ENCODE results near the gene RHBDD1. TPM values are rescaled to one million over a fixed set of nuclear protein-coding genes. Genes with fewer than 3 reads are reported as not detected.

The RHBDD1 gene
- total RNA-seq, 1 donor from 2014 or later = 21.9 TPM

DNA sequence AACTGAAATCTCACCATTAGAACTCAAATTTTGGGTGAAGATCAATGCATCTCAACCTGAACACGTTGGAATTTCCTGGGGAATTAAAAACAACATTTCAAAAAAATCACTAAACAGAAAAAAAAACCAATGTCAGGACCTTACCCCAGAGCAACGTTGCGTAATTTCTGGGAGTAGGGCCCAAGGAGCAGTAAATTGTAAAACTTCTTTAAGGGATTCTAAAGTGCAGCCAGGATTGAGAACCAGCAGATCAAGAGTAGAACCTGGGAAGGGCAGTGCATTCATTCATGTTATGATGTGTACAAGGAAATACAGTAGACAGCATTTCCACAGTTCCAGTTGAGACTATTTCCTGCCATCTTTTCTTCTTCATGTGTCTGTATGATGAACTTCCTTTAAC lies 56.9 kb downstream of the RHBDD1 start:
- no peaks in the 10 kb centered on the region for H3K36me3 Mint-ChIP-seq (ENCODE audit: low read depth, unreplicated experiment)
- no peak overlapping the region for H3K27ac Mint-ChIP-seq (ENCODE audit: unreplicated experiment)
- TF ChIP-seq, protein P1, sequence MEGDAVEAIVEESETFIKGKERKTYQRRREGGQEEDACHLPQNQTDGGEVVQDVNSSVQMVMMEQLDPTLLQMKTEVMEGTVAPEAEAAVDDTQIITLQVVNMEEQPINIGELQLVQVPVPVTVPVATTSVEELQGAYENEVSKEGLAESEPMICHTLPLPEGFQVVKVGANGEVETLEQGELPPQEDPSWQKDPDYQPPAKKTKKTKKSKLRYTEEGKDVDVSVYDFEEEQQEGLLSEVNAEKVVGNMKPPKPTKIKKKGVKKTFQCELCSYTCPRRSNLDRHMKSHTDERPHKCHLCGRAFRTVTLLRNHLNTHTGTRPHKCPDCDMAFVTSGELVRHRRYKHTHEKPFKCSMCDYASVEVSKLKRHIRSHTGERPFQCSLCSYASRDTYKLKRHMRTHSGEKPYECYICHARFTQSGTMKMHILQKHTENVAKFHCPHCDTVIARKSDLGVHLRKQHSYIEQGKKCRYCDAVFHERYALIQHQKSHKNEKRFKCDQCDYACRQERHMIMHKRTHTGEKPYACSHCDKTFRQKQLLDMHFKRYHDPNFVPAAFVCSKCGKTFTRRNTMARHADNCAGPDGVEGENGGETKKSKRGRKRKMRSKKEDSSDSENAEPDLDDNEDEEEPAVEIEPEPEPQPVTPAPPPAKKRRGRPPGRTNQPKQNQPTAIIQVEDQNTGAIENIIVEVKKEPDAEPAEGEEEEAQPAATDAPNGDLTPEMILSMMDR (IDR thresholded peaks at IDR 0.05; ENCODE audit: unreplicated experiment) = no peak
- H3K4me3 Mint-ChIP-seq (ENCODE audit: unreplicated experiment) = no peak overlapping the region
- peaks cover 6% of the 10 kb centered on the region for H3K4me1 Mint-ChIP-seq (ENCODE audit: unreplicated experiment)
- no peak for DNase-seq (ENCODE audit: low spot score)
- no peaks in the 10 kb centered on the region for H3K27me3 Mint-ChIP-seq (ENCODE audit: unreplicated experiment)
- no peaks in the 10 kb centered on the region for H3K9me3 Mint-ChIP-seq (ENCODE audit: unreplicated experiment)

DNA sequence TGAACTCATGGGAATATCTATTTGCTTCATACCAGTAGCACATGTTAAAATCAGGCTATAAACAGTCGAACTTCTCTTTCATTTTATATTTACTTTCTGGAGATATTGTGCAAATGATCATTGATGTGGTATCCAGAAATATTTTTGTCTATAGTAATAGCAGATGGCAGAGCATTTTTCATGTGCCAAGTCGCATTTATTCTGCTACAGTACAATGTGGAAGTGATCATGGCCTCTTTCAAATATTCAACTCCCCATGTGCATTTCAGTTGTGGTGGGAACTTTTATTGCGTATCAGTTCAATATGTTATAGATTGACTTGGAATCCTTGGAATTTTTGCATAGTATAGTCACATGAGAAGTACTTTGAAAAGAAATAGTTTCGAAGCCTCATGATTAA lies 57.4 kb downstream of the RHBDD1 start:
- Mint-ChIP-seq H3K9me3 (ENCODE audit: unreplicated experiment) (no peaks in the 10 kb centered on the region), H3K27ac (ENCODE audit: unreplicated experiment) (no peak overlapping the region), H3K4me3 (ENCODE audit: unreplicated experiment) (no peak overlapping the region), H3K27me3 (ENCODE audit: unreplicated experiment) (no peaks in the 10 kb centered on the region), H3K4me1 (ENCODE audit: unreplicated experiment) (peaks cover 6% of the 10 kb centered on the region), H3K36me3 (ENCODE audit: low read depth, unreplicated experiment) (no peaks in the 10 kb centered on the region)
- no peak for DNase-seq (ENCODE audit: low spot score)
- TF ChIP-seq, protein P1 (IDR thresholded peaks at IDR 0.05; ENCODE audit: unreplicated experiment) = no peak

DNA sequence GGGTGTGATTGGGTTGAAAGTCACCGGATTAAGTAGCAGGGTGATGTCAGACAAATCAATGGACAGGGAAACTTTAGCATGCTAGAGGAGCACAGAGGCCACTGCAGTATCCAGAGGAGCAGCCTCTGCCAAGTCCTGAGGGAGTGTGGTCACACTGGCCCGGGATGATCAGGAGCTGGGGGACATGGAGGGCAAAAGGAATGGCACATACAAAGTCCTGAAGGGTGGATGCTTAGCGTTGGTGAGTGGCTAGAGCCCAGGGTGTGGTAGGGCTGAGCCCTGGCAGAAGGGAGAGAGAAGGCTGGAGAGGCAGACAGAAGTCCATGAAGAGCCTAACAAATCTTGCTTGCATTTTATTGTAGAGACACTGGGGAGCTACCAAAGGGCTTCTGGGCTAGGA lies 58.9 kb downstream of the RHBDD1 start:
- H3K27ac Mint-ChIP-seq (ENCODE audit: unreplicated experiment) = no peak overlapping the region

DNA sequence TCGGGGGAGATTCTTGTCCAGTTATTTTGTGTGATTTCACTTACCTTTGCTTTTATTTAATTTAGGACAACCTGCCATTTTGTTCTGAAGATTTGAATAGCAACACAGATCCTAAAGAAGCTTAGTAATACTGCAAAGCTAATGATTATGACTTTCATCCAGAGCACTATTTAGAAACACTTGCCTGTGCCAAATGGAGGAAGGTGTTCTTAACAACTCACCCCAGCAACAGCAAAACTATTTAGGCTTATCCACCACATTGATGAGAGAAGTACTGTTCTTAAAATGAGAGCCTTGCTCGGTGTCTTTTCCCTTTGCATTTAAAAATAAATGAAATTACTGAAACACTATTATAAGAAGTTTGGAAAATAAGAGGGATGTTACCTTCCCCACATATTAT lies 59.7 kb downstream of the RHBDD1 start:
- H3K36me3 Mint-ChIP-seq (ENCODE audit: low read depth, unreplicated experiment) = no peaks in the 10 kb centered on the region
- H3K27ac Mint-ChIP-seq (ENCODE audit: unreplicated experiment) = no peak overlapping the region
- no peaks in the 10 kb centered on the region for H3K9me3 Mint-ChIP-seq (ENCODE audit: unreplicated experiment)
- H3K27me3 Mint-ChIP-seq (ENCODE audit: unreplicated experiment) = no peaks in the 10 kb centered on the region
- no peak for DNase-seq (ENCODE audit: low spot score)
- no peak overlapping the region for H3K4me3 Mint-ChIP-seq (ENCODE audit: unreplicated experiment)
- peaks cover 6% of the 10 kb centered on the region for H3K4me1 Mint-ChIP-seq (ENCODE audit: unreplicated experiment)
- TF ChIP-seq, protein P1 (IDR thresholded peaks at IDR 0.05; ENCODE audit: unreplicated experiment) = no peak

More for the DNA sequence above, 58.9 kb downstream of the RHBDD1 start:
- TF ChIP-seq, protein P1 (IDR thresholded peaks at IDR 0.05; ENCODE audit: unreplicated experiment) = no peak
- Mint-ChIP-seq H3K9me3 (ENCODE audit: unreplicated experiment) (no peaks in the 10 kb centered on the region), H3K4me3 (ENCODE audit: unreplicated experiment) (no peak overlapping the region), H3K27me3 (ENCODE audit: unreplicated experiment) (no peaks in the 10 kb centered on the region), H3K4me1 (ENCODE audit: unreplicated experiment) (peaks cover 6% of the 10 kb centered on the region), H3K36me3 (ENCODE audit: low read depth, unreplicated experiment) (no peaks in the 10 kb centered on the region)
- no peak for DNase-seq (ENCODE audit: low spot score)

DNA sequence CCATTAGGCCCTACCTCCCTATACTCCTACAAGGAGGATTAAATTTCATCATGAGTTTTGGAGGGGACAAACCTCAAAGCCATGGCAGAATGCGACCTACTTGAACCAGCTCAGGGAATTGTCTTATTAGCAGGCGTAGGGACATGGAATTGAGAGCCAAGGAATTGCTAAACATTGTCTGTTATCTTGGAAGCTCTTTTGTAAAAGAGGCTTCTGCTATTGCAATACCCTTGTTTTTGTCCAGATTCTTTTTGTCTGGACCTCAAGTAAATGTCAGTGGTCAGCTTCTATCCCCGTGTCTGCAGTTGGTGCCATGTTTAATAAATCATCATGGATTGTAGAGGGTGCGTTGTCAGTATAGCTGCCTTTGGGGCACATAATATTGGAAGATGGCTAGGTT lies 62.3 kb downstream of the RHBDD1 start:
- TF ChIP-seq, protein P1 (IDR thresholded peaks at IDR 0.05; ENCODE audit: unreplicated experiment) = no peak
- DNase-seq (ENCODE audit: low spot score) = no peak
- no peaks in the 10 kb centered on the region for H3K36me3 Mint-ChIP-seq (ENCODE audit: low read depth, unreplicated experiment)
- no peaks in the 10 kb centered on the region for H3K27me3 Mint-ChIP-seq (ENCODE audit: unreplicated experiment)
- no peak overlapping the region for H3K4me3 Mint-ChIP-seq (ENCODE audit: unreplicated experiment)
- H3K4me1 Mint-ChIP-seq (ENCODE audit: unreplicated experiment) = no peaks in the 10 kb centered on the region
- H3K9me3 Mint-ChIP-seq (ENCODE audit: unreplicated experiment) = no peaks in the 10 kb centered on the region
- no peak overlapping the region for H3K27ac Mint-ChIP-seq (ENCODE audit: unreplicated experiment)
